ENCODE results near the gene WWOX.

DNA sequence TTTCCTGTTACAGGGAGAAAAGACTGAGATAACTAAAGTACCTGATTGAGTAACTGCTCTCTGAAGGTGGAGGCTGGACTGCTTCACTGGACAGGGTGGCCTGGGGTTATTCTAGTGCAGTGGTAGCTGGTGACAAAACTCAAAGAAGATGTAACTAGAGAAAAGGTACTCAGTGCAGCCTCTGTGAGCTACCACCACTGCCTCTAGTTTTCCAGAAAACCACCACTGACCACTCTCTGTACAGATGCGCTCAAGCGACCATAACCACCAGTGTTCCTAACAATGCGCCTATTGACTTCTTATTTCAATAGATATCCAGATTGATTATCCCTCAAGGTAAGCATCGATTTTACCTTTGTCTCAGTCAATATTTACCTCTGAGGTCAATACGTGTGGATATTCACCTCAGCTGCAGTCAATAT lies 492.2 kb downstream of the WWOX start:
- TF ChIP-seq, protein P1, sequence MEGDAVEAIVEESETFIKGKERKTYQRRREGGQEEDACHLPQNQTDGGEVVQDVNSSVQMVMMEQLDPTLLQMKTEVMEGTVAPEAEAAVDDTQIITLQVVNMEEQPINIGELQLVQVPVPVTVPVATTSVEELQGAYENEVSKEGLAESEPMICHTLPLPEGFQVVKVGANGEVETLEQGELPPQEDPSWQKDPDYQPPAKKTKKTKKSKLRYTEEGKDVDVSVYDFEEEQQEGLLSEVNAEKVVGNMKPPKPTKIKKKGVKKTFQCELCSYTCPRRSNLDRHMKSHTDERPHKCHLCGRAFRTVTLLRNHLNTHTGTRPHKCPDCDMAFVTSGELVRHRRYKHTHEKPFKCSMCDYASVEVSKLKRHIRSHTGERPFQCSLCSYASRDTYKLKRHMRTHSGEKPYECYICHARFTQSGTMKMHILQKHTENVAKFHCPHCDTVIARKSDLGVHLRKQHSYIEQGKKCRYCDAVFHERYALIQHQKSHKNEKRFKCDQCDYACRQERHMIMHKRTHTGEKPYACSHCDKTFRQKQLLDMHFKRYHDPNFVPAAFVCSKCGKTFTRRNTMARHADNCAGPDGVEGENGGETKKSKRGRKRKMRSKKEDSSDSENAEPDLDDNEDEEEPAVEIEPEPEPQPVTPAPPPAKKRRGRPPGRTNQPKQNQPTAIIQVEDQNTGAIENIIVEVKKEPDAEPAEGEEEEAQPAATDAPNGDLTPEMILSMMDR (IDR thresholded peaks at IDR 0.05; ENCODE audit: insufficient read depth, low read depth, low read length): no peak
- TF ChIP-seq EZH2 (IDR thresholded peaks at IDR 0.05; ENCODE audit: insufficient read depth, low read length): no peak
